Amygdala (tissue), 56 donors: Measurements from ENCODE around the gene CRHBP.
"Not testable (repeated sequence)": the region's sequence is repeated elsewhere in the genome, so short reads cannot be mapped to it uniquely, and the experiment has no call there.

Experiments used
- DNase-seq, 56 donors: peaks; one replicate each; lab custom pipeline; 2025; lab: John Stamatoyannopoulos, UW

CRHBP gene

DNA sequence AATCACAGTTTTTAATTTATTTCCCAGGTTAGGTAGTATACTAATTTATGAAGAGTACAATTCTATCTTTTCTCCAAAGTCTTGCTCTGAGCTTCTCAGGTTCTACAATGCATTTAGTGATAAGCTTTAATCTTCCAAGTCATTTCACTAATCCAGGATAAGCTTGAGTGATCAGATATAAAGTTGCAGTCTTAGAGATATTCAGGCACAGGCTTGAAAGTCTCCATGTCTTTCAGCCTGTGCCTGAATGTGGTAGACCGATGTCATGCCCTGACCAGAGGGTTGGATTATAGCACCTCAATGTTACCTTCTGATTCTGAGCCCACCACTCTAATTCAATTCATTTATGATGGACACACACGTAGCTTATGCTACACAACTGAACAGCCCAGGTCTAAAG lies 3.2 kb downstream of the CRHBP start:
- no peak for DNase-seq

DNA sequence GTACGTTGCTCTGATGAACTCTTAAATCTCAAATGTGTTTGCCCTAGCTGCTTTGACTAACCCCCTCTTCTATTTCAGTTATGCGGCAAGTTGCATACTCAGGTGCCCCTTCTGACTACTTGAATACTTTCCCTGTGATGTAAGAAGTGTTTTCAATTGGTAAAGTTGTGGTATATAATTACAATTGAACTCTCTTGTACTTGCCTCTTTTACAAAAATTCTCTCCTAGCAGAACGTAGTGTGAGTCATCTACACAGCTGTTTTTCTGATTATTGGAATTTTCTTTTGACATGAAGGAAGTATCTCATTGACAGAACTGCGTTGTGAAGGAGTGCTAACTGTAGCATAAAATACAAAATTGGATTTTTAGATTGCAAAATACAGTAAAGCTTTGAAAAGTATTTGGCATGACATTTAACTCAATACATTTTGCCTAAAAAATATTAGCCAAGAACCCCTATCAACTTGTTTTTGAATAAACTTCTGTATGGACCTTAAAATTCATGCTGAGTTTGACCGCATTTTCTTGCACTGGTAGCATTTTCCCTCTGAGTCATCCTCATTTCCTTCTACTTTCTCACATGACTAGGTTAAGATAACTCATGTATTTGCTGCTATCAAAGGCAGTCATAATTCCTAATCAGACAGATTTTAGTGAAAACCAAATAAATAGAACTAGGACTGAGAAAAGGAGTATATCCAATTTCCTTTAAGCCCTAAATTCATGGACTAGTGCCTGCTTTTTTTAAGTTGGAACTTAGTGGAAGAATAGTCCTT lies 6.3 kb downstream of the CRHBP start:
- no peak for DNase-seq

DNA sequence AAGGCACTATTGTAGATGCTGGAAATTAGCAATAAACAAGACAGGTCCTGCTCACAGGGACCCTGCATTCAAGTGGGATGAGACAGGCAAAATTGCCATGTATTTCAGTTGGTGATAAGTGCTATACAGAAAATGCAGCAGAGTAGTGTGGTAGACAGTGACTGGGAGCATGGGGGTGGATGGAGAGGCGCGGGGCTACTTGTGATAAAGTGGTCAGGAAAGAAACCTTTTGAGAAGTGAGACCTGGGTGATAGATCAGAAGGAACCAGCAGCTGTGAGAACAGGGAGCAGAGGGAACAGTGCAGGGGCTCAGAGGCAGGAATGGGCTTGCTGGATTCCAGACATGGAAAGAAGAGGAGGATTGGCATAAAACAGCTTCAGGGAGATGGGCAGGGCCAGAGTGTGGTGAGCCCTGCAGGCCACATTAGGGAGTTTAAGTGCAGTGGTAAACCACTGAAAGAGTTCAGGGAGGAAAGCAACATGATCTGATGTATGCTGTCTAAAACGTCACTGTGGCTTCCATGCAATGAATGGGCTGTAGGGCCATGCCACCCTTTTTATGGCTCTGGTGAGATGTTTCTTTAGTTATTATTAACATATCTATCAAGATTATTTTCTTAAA lies 7.3 kb downstream of the CRHBP start:
- no peak for DNase-seq

DNA sequence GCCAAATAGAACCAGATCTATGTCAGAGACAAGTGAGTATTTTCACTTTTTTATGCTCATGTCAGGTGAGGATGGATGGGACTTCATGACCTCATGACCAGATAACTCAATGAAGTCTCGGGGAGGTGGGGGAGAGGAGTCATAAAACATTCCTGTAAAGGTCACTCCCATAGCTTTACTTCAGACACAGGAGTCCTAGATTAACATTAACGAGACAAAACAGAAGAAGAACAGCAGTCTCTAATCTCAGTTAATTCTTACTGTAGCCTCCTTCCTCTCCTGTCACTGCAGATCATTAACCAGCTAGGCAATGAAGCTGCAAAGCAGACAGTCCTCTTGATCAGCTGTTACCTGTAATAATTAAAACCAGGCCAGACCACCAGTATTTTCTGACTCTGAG lies 11.2 kb downstream of the CRHBP start:
- DNase-seq = no peak

DNA sequence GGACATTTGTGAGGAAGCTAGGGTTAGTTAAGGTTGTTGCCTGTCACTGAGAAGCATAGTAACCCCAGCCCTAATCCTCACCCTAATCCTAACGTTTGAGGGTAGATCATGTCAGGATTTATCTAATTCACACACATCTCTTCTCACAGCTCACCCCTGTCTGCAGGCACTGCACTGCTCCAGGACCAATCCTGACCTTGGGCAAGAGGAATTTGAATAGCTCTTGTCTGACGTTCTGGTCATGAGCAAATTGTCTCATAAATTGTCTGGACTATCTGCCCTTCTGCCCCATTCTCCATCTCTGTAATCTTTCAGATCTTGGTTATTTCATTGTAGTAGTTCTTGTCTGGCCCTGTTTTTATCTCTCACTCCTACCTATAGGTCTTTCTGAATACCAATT lies 18.7 kb downstream of the CRHBP start:
- DNase-seq = no peak

DNA sequence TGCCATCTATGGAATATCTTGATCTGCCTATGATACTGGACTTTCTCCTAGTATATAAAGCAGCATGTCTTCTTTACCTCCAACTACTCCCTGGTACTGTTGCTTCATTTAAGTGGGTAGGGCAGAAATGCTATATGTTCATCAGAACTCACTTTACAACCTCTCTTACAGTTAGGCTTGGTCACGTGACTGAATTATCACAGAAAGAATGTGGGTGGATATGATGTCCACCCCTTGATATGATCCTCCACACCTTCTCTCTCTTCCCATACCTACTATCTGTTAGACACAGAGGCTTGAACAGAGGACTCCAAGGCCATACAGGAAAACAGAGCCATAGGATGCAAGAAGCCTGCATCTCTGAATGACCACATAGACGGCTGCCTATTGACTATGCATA lies 19.8 kb downstream of the CRHBP start:
- DNase-seq = no peak

DNA sequence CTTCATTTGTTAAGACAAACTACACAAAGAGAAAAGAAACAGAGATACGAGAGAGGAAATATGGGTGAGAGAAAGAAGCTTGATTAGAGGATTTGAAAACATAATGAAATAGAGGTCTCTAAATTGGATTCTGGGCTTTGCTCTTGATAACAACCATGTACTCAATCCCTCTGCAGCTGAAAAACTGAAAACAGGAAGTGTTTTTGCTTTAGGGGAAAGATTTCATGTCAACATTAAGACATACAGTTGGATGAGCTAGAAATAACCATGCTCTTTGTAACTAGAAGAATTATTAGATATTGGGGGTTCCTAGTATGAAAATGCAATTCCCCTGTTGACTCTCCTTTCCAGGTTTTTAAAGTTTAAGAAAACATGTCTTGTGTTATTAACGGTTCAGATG lies 21.9 kb downstream of the CRHBP start:
- DNase-seq = no peak

DNA sequence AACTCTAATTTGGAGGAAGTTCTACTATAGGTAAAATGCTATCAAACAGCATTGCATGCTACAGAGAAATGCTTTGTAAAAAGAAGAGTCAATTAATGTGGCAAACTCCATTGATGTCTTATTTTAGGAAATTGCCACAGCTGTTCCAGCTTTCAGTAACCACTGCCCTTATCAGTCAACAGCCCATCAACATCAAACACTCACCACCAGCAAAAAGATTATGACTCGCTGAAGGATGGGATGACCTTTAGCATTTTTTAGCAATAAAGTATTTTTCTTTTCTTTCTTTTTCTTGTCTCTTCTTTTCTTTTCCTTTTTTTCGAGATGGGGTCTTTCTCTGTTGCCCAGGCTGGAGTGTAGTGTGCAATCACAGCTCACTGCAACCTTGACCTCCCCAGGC lies 26.0 kb downstream of the CRHBP start:
- DNase-seq = no peak

DNA sequence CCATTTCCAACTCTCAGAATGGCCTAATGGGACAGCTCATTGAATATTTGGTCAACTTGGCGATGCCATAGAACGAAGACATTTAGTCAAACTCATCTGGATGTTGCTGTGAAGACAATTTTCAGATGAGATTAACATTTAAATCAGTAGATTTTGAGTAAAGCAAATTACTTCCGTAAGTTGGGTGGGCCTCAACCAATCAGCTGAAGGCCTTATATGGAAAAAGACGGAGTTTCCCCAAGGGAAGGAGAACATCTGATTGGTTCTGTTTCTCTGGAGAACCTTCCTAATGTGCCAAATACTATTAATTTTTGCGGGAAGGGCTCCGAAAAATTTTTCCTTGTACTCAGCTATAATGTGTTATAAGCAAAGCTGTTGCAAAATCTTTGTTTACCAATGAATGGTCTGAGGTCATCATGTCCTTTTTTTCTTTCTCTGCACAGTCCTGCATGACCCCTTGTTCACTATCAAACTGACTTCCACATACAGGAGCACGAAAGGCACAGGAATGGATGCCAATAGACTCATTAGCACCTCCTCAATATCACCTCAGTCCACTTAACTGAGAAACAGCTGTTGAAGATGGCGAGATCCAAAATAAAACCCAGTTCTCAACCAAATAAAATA lies 27.8 kb downstream of the CRHBP start:
- no peak for DNase-seq

DNA sequence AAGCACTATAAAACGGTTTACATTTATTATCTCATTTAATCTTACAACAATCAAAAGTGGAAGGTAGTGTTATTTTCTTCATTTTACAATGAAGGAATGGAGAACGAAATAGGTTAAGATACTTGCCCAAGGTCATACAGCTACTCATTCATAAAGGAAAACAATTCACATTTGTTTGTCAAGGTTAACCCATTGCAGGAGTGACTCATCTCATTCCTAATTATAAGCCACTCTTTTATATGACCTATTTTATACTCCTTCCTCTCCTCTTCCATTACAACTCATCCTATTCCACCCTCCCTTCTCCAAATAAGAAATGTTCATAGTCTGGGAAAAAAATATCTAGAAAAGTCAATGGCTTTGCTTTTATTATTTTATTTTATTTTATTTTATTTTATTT lies 29.6 kb downstream of the CRHBP start:
- no peak for DNase-seq

DNA sequence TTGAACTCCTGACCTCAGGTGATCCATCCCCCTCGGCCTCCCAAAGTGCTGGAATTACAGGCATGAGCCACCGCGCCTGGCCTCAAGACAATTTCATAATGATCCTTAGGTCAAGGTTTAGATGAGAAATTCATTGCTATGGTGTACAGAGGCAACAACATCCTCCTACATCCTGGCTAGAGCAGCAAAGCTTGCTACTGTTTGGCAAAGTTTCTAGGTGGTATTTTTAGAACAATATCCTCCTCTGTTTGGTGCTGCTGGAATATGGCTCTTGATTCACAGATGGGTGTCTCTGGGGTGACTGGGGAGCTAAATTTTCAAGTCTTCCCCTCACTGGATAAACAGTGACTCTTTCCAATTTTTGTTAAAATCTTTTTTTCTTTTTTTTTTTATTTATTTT lies 30.6 kb downstream of the CRHBP start:
- peak in 10 of 56 donors; percentile 1 to 16 (median 6) for DNase-seq

DNA sequence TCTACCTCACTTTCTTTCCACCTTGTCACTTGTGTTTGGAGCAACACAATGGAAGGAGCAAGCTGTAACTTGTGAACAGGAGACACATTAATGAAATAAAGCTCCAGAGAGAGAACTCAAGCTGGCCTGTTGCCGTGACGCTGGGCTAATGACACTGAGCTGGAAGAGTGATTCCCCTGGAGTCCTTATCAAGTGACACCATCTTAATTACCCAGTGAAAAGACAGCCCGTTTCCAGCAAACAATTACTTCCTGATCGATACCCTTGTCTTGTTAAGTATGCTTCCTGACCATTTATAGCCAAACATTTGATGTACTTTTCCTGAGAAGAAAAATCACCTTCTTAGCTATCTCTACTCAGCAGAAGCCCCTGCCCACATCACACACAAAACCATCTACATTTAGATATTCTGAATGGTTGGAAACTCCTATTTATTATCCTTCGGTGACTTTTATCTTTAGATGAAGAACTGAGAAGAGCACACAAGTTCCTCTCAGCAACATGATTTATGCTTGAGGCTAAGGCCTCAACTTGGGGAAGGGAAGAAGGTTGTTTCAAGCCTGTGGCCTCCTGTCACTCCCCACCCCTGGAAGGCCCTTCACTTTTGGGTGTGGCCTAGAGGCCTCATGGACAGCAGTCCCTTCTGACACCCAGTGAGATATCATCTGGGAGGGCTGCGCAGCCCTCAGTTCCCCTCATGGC lies 34.1 kb downstream of the CRHBP start:
- DNase-seq = no peak

DNA sequence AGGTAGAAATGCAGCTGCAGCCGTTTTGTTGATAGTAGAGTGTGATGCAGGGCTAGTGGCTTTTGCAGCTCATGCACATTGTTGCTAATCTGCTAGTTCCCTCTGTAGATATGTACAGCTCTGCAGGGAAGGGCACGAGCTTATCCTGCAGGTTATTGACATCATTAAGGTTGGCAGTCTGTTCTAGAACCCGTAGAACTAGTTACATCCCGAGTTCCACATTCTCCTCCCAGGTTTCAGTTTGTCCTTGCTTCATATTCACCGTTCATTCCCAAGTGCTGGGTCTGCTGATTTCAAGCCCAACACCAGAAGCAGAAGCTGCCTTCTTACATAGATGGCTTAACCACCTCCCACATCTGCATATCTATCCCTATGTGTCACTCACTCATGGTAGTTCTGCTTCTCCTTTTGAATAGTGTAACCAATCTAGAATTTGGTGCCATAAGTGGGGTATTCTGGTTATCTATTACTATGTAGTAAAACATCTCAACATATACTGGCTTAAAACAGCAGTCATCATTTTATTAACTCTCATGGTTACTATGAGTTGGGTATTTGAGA lies 38.1 kb downstream of the CRHBP start:
- no peak for DNase-seq

DNA sequence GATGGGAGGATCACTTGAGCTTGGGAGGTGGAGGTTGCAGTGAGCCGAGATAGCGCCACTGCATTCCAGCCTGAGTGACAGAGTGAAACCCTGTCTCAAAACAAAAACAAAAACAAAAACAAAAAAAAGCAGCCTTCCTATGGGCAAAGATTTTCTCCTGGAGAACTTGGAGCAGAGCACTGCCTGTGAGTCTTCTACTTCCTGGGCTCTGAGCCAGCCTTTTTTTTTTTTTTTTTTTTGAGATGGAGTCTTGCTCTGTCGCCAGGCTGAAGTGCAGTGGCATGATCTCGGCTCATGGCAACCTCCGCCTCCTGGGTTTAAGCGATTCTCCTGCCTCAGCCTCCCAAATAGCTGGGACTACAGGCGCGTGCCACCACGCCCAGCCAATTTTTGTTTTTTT lies 40.6 kb downstream of the CRHBP start:
- DNase-seq = not testable (repeated sequence)

DNA sequence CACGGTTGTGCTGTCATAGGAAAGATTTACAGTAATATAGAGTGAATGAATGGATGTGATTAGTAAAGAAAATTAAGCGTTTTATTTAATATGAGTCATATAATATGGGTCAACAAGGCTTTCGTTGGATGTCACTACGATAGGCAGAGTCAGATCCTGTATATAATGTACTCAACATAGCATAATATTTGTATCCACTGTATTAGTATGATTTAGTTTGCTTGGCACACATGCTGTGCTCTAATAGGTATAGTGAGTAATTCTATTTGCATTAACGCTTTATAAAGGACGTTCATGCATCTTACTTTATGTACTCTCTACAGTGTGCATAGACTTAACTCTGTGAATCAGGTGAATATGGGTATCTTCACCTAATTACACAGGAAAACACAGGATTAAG lies 41.5 kb downstream of the CRHBP start:
- no peak for DNase-seq

DNA sequence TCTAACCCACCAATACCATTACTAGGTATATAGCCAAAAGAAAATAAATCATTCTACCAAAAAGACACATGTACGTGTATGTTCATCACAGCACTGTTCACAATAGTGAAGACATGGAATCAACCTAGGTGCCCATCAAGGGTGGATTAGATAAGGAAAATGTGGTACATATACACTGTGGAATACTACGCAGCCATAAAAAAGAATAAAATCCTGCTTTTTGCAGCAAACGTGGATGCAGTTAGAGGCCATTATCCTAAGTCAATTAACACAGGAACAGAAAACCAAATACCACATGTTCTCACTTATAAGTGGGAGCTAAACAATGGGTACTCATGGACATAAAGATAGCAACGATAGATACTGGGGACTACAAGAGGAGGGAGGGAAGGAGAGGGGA lies 45.4 kb downstream of the CRHBP start:
- DNase-seq = not testable (repeated sequence)

DNA sequence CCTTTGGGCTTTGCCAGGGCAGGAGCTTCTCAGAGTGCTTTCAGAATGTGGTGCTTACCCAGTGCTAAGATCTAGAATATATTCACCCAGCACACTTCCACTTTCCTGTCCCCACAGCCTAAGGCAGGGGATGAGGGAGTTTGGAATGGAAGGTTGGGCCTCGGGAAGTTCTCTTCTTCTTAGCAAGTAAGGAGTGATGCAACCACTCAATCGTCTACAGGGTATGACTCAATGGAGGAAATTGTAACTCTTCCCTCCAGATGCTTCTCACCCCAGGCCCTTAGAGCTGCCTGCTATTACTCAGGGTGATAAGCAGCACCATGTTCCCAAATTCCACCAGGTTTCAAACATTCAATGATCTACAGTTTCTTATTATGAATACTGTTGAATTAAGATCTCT lies 46.6 kb downstream of the CRHBP start:
- DNase-seq = no peak

DNA sequence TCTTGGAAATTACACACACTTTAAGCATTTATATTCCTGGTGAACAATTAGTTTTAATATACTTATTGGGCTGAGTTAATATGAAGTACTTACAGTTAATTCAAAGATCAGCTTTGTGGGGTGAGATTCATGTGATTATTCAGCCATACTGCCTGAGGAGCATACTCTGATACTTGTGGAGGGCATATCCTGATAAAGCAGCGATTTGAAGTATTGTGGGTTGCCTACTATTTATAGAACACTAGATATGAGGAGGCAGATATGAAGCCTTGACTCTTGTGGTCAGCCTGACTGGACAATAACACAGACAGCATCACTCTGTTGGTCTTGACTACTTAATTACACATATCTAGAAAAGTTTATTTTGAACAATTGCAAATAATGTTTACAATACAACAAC lies 50.4 kb downstream of the CRHBP start:
- DNase-seq = no peak

DNA sequence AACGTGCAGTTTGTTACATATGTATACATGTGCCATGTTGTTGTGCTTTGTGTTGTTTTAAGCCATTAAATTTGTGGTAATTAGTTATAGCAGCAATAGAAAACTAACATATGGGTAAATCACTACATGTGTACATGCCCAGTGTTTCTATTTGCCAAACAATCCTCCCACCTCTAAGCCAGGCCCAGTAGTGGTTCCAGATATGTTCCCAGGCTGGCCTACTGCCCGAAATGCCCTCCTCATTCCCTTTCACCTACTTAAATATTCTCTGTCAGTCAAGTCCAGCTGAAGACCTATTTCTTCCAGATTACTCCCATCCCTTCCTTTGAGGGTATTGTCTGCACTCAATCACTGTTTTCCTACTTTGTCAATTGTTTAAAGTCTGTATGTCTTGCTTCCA lies 53.3 kb downstream of the CRHBP start:
- no peak for DNase-seq

DNA sequence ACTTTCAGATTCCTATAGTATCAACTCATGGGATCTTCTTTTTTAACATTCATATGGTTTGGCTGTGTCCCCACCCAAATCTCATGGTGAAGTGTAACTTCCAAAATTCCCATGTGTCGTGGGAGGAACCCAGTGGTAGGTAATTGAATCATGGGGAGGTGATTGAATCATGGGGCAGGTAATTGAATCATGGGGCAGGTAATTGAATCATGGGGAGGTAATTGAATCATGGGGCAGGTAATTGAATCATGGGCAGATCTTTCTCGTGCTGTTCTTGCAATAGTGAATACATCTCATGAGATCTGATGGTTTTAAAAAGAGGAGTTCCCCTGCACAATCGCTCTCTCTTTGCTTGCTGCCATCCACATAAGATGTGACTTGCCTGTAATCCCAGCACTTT lies 55.6 kb downstream of the CRHBP start:
- DNase-seq = no peak

DNA sequence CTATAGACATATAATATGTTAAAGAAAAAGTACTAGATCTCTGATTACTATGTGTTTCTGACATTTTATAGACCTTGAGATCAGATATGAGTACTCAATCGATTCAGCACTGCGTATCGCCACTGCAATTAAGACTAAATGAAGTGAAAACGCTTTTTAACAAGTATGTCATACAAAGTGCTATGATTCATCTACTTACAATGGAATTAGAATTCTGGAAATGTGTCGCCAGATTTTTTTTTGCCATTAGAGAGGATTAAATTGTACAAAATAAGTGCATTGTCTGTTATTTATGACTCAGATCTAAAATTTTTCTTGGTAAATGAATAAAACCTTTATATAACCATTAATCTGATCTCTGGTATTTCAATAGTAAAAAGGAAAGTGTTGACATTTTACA lies 57.4 kb downstream of the CRHBP start:
- no peak for DNase-seq
